H9 (cell line): ENCODE data around the gene CORO2B. TPM values are rescaled to one million over a fixed set of nuclear protein-coding genes. Genes with fewer than 3 reads are reported as not detected.

Experiments used
- DNase-seq: peaks from one replicate; pipeline ENCODE4 v3.0.0-alpha.2; 2017
- H2AFZ ChIP-seq: one replicate; pipeline ENCODE4 v1.6.1; 2013; ENCODE audit warnings: mild to moderate bottlenecking, low read length, control low read depth, moderate library complexity
- H2AK5ac ChIP-seq: 2 replicates; pipeline ENCODE4 v1.6.1; 2013; ENCODE audit warnings: low read length, control low read depth, mixed read lengths; ENCODE audit not compliant: insufficient read length
- H2BK120ac ChIP-seq: one replicate; pipeline ENCODE4 v1.6.1; 2013; ENCODE audit warnings: low read depth, mild to moderate bottlenecking, low read length, control low read depth, inconsistent platforms; ENCODE audit not compliant: poor library complexity, severe bottlenecking
- H2BK12ac ChIP-seq: 2 replicates; pipeline ENCODE4 v1.6.1; 2013; ENCODE audit warnings: low read length, control low read depth, mixed read lengths, low read depth; ENCODE audit not compliant: insufficient read length
- H2BK15ac ChIP-seq: 2 replicates; pipeline ENCODE4 v1.6.1; 2013; ENCODE audit warnings: low read depth, low read length, control low read depth
- H2BK20ac ChIP-seq: one replicate; pipeline ENCODE4 v1.6.1; 2013; ENCODE audit warnings: low read depth, mild to moderate bottlenecking, low read length, control low read depth, inconsistent platforms; ENCODE audit not compliant: poor library complexity, severe bottlenecking
- H2BK5ac ChIP-seq: 2 replicates; pipeline ENCODE4 v1.6.1; 2013; ENCODE audit warnings: low read length, control low read depth, mixed read lengths; ENCODE audit not compliant: insufficient read length
- H3K14ac ChIP-seq: 2 replicates; pipeline ENCODE4 v1.6.1; 2013; ENCODE audit warnings: low read length, control low read depth; ENCODE audit not compliant: insufficient read depth
- H3K18ac ChIP-seq: 2 replicates; pipeline ENCODE4 v1.6.1; 2013; ENCODE audit warnings: low read depth, mild to moderate bottlenecking, mixed read lengths, low read length, control low read depth; ENCODE audit not compliant: insufficient read length
- H3K23ac ChIP-seq: 2 replicates; pipeline ENCODE4 v1.6.1; 2013; ENCODE audit warnings: low read length, control low read depth, mixed read lengths, low read depth; ENCODE audit not compliant: insufficient read length
- H3K23me2 ChIP-seq: 2 replicates; pipeline ENCODE4 v1.6.1; 2013; ENCODE audit warnings: low read depth, mild to moderate bottlenecking, mixed read lengths, low read length, control low read depth; ENCODE audit not compliant: insufficient read length, poor library complexity, severe bottlenecking
- H3K27ac ChIP-seq: 2 replicates; pipeline ENCODE4 v1.5.1; 2013; ENCODE audit warnings: low read length, control low read depth, mixed read lengths, low read depth; ENCODE audit not compliant: insufficient read length
- H3K27me3 ChIP-seq: 2 replicates; pipeline ENCODE4 v1.6.1; 2013; ENCODE audit warnings: low read length, control low read depth, inconsistent platforms; ENCODE audit not compliant: insufficient read depth
- H3K4ac ChIP-seq: 2 replicates; pipeline ENCODE4 v1.6.1; 2013; ENCODE audit warnings: low read depth, mild to moderate bottlenecking, control low read depth, inconsistent platforms, low read length, moderate library complexity
- H3K4me1 ChIP-seq: 2 replicates; pipeline ENCODE4 v1.6.1; 2013; ENCODE audit warnings: low read length, control low read depth, inconsistent platforms; ENCODE audit not compliant: insufficient read depth
- H3K4me2 ChIP-seq: 2 replicates; pipeline ENCODE4 v1.6.1; 2013; ENCODE audit warnings: low read length, control low read depth, mixed read lengths; ENCODE audit not compliant: insufficient read length, insufficient read depth
- H3K56ac ChIP-seq: 2 replicates; pipeline ENCODE4 v1.6.1; 2013; ENCODE audit warnings: low read depth, mild to moderate bottlenecking, mixed read lengths, low read length, control low read depth; ENCODE audit not compliant: insufficient read length
- H3K79me1 ChIP-seq: 2 replicates; pipeline ENCODE4 v1.6.1; 2013; ENCODE audit warnings: low read depth, mild to moderate bottlenecking, moderate library complexity, low read length, control low read depth, inconsistent platforms; ENCODE audit not compliant: insufficient read depth, poor library complexity, severe bottlenecking
- H3K79me2 ChIP-seq: 2 replicates; pipeline ENCODE4 v1.6.1; 2013; ENCODE audit warnings: low read length, control low read depth, inconsistent platforms; ENCODE audit not compliant: insufficient read depth
- H3K9ac ChIP-seq: 2 replicates; pipeline ENCODE4 v1.6.1; 2013; ENCODE audit warnings: low read length, control low read depth, mixed read lengths; ENCODE audit not compliant: insufficient read length; ENCODE audit errors: extremely low read depth
- H3K9me3 ChIP-seq: one replicate; pipeline ENCODE4 v1.6.1; 2013; ENCODE audit warnings: low read depth, low read length, inconsistent platforms; ENCODE audit not compliant: control insufficient read depth
- H3T11ph ChIP-seq: one replicate; pipeline ENCODE4 v1.6.1; 2013; ENCODE audit warnings: mild to moderate bottlenecking, low read length, control low read depth, inconsistent platforms
- H4K20me1 ChIP-seq: one replicate; pipeline ENCODE4 v1.6.1; 2013; ENCODE audit not compliant: control insufficient read depth, insufficient read length, insufficient read depth
- H4K5ac ChIP-seq: 2 replicates; pipeline ENCODE4 v1.6.1; 2013; ENCODE audit warnings: low read depth, mild to moderate bottlenecking, mixed read lengths, low read length, control low read depth; ENCODE audit not compliant: insufficient read length
- H4K8ac ChIP-seq: replicated peaks from 2 replicates; pipeline ENCODE4 v1.6.1; 2013; ENCODE audit warnings: low read length, control low read depth, mixed read lengths, low read depth; ENCODE audit not compliant: insufficient read length
- H4K91ac ChIP-seq: 2 replicates; pipeline ENCODE4 v1.6.1; 2013; ENCODE audit warnings: low read depth, mild to moderate bottlenecking, moderate library complexity, mixed read lengths, low read length, control low read depth; ENCODE audit not compliant: insufficient read length
- H3K27ac Mint-ChIP-seq, 3 experiments: 2 replicates in 2 of 3; 3 replicates in 1 of 3; pipeline ENCODE4 v1.8.0; 2020 to 2021; ENCODE audit warnings: mixed read lengths in 3 of 3, mild to moderate bottlenecking in 1 of 3, moderate library complexity in 1 of 3
- H3K27me3 Mint-ChIP-seq: 2 replicates; pipeline ENCODE4 v1.8.0; 2021; ENCODE audit warnings: low read depth, mild to moderate bottlenecking, moderate library complexity, mixed read lengths
- H3K36me3 Mint-ChIP-seq, 3 experiments: 2 replicates in 2 of 3; 3 replicates in 1 of 3; pipeline ENCODE4 v1.8.0; 2020 to 2021; ENCODE audit warnings: low read depth in 3 of 3, mixed read lengths in 3 of 3; ENCODE audit not compliant: insufficient read depth in 1 of 3
- H3K4me1 Mint-ChIP-seq, 2 experiments: 2 replicates each; pipeline ENCODE4 v1.8.0; 2020; ENCODE audit warnings: mixed read lengths in 2 of 2
- H3K4me3 Mint-ChIP-seq, 2 experiments: 2 replicates in 1 of 2; 3 replicates in 1 of 2; pipeline ENCODE4 v1.8.0; 2020 to 2021; ENCODE audit warnings: mild to moderate bottlenecking in 2 of 2, mixed read lengths in 2 of 2, moderate library complexity in 1 of 2
- H3K9me3 Mint-ChIP-seq, 2 experiments: 2 replicates in 1 of 2; 3 replicates in 1 of 2; pipeline ENCODE4 v1.8.0; 2020; ENCODE audit warnings: mild to moderate bottlenecking in 2 of 2, mixed read lengths in 2 of 2, moderate library complexity in 1 of 2
- CTCF ChIP-seq: fragments of 200-600 bp; sonication (generic); conservative IDR thresholded peaks from 3 replicates; pipeline ENCODE4 v1.8.0; 2021; ENCODE audit warnings: antibody characterized with exemption, mild to moderate bottlenecking
- WGBS: extraction: QIAGEN DNeasy Blood & Tissue Kit; methylation state at CpG from one replicate; pipeline ENCODE4 v1.1.7; 2013; ENCODE audit warnings: missing lambda C conversion rate, low lambda C conversion rate, mixed read lengths; ENCODE audit not compliant: insufficient read length; ENCODE audit errors: extremely low coverage; 5-methylcytosine and 5-hydroxymethylcytosine counted together
- total RNA-seq: library from RNA; stranded (reverse); gene quantifications from 2 replicates; pipeline ENCODE4 v1.2.1, GENCODE V29; 2021

CORO2B gene
- total RNA-seq, 1 experiment from 2014 or later, result 3.1 TPM

- Histone ChIP-seq H4K91ac (no peak overlapping the region), H3K4ac (no peak overlapping the region), H4K8ac (no peak overlapping the region), H3K23me2 (peaks cover 7% of the 10 kb centered on the region), H3K18ac (no peak overlapping the region), H2BK120ac (no peak overlapping the region), H3K4me1 (peaks cover 4% of the 10 kb centered on the region; the same call in 1 of the 2 replicates), H2AFZ (no peak overlapping the region), H3K9me3 (no peaks in the 10 kb centered on the region), H3K4me2 (no peak overlapping the region), H3T11ph (no peak overlapping the region), H3K23ac (no peak overlapping the region), H2BK12ac (no peak overlapping the region), H3K14ac (no peak overlapping the region), H2BK5ac (no peak overlapping the region), H3K9ac (no peak overlapping the region), H2AK5ac (no peak overlapping the region), H4K5ac (no peak overlapping the region), H4K20me1 (no peaks in the 10 kb centered on the region), H3K27me3 (no peaks in the 10 kb centered on the region; the same call in 1 of the 2 replicates), H3K27ac (no peak overlapping the region), H3K56ac (no peak overlapping the region), H3K79me1 (no peaks in the 10 kb centered on the region), H2BK15ac (no peak overlapping the region), H3K79me2 (no peaks in the 10 kb centered on the region), H2BK20ac (no peak overlapping the region)
- no CpG with 5 or more reads among the region's 10 CpGs for WGBS
- TF ChIP-seq CTCF, result peak; percentile 91
- H3K36me3 Mint-ChIP-seq, result no peaks in the 10 kb centered on the region
- no peaks in the 10 kb centered on the region for H3K9me3 Mint-ChIP-seq
- H3K27me3 Mint-ChIP-seq, result peaks cover 41% of the 10 kb centered on the region
- peak; percentile 72 for DNase-seq
- H3K4me1 Mint-ChIP-seq, result peaks cover 13 to 15% of the 10 kb centered on the region in 2 experiments
- no peak overlapping the region for H3K27ac Mint-ChIP-seq
- no peak overlapping the region; a peak in 2 of 5 replicates for H3K4me3 Mint-ChIP-seq
These were observed 24.6 kb upstream of the CORO2B start for GRCh38 chr15:68553994-68554720.
